ENCODE measurements around the gene SIM1. TPM values are rescaled to one million over a fixed set of nuclear protein-coding genes. Genes with fewer than 3 reads are reported as not detected.

The SIM1 gene
- total RNA-seq, 1 donor from 2014 or later = not detected

GRCh38 chr6:100426241-100426640 lies 38.5 kb downstream of the SIM1 start:
- Histone ChIP-seq H3K4me3 (no peak overlapping the region), H3K27me3 (no peaks in the 10 kb centered on the region), H3K27ac (no peak overlapping the region), H3K9me3 (no peaks in the 10 kb centered on the region), H3K4me1 (no peaks in the 10 kb centered on the region), H3K36me3 (no peaks in the 10 kb centered on the region)
- no peak for TF ChIP-seq CTCF (IDR thresholded peaks at IDR 0.05)
- no peak for DNase-seq (ENCODE audit: low spot score in 2 of 2)
- intact Hi-C loops (cut with DNase I) = no loop called here

GRCh38 chr6:100420711-100421110 lies 44.0 kb downstream of the SIM1 start:
- intact Hi-C loops (cut with DNase I) = no loop called here
- Histone ChIP-seq H3K27ac (no peak overlapping the region), H3K27me3 (no peaks in the 10 kb centered on the region), H3K9me3 (no peaks in the 10 kb centered on the region), H3K4me3 (no peak overlapping the region), H3K36me3 (no peaks in the 10 kb centered on the region), H3K4me1 (no peaks in the 10 kb centered on the region)
- no peak for DNase-seq (ENCODE audit: low spot score in 2 of 2)
- no peak for TF ChIP-seq CTCF (IDR thresholded peaks at IDR 0.05)

- H3K27ac ChIP-seq = no peak overlapping the region
- no peaks in the 10 kb centered on the region for H3K9me3 ChIP-seq
- no peak overlapping the region for H3K4me3 ChIP-seq
- no peaks in the 10 kb centered on the region for H3K4me1 ChIP-seq
- TF ChIP-seq CTCF (IDR thresholded peaks at IDR 0.05) = no peak
- H3K36me3 ChIP-seq = no peaks in the 10 kb centered on the region
- no peaks in the 10 kb centered on the region for H3K27me3 ChIP-seq
- DNase-seq (ENCODE audit: low spot score in 2 of 2) = no peak
- intact Hi-C loops (cut with DNase I) = no loop called here
These were observed 47.7 kb downstream of the SIM1 start for GRCh38 chr6:100417036-100417435.

- Histone ChIP-seq H3K4me3 (no peak overlapping the region), H3K36me3 (no peaks in the 10 kb centered on the region), H3K27ac (no peak overlapping the region), H3K4me1 (no peaks in the 10 kb centered on the region), H3K9me3 (no peaks in the 10 kb centered on the region), H3K27me3 (no peaks in the 10 kb centered on the region)
- TF ChIP-seq CTCF (IDR thresholded peaks at IDR 0.05) = no peak
- intact Hi-C loops (cut with DNase I) = no loop called here
- no peak for DNase-seq (ENCODE audit: low spot score in 2 of 2)
These were observed 49.0 kb downstream of the SIM1 start for GRCh38 chr6:100415768-100416167.

- DNase-seq (ENCODE audit: low spot score in 2 of 2) = no peak
- H3K9me3 ChIP-seq = no peaks in the 10 kb centered on the region
- no peaks in the 10 kb centered on the region for H3K4me1 ChIP-seq
- no peaks in the 10 kb centered on the region for H3K27me3 ChIP-seq
- no peak overlapping the region for H3K4me3 ChIP-seq
- no peaks in the 10 kb centered on the region for H3K36me3 ChIP-seq
- intact Hi-C loops (cut with DNase I) = no loop called here
- no peak for TF ChIP-seq CTCF (IDR thresholded peaks at IDR 0.05)
- no peak overlapping the region for H3K27ac ChIP-seq
These were observed 51.8 kb downstream of the SIM1 start for GRCh38 chr6:100412872-100413271.

GRCh38 chr6:100404051-100404450 lies 60.7 kb downstream of the SIM1 start:
- no peaks in the 10 kb centered on the region for H3K9me3 ChIP-seq
- TF ChIP-seq CTCF (IDR thresholded peaks at IDR 0.05) = no peak
- intact Hi-C loops (cut with DNase I) = no loop called here
- H3K27me3 ChIP-seq = no peaks in the 10 kb centered on the region
- DNase-seq (ENCODE audit: low spot score in 2 of 2) = no peak
- H3K36me3 ChIP-seq = no peaks in the 10 kb centered on the region
- no peak overlapping the region for H3K27ac ChIP-seq
- H3K4me1 ChIP-seq = no peaks in the 10 kb centered on the region
- H3K4me3 ChIP-seq = no peak overlapping the region
